HG02884 (cell line): ENCODE data around the gene OR2W3.

Experiments
- ATAC-seq: cut with Tn5 transposase; IDR thresholded peaks from one replicate; pipeline ENCODE4 v1.9.1; 2021; ENCODE audit warnings: mild to moderate bottlenecking, moderate library complexity; ENCODE audit not compliant: unreplicated experiment

The OR2W3 gene

DNA sequence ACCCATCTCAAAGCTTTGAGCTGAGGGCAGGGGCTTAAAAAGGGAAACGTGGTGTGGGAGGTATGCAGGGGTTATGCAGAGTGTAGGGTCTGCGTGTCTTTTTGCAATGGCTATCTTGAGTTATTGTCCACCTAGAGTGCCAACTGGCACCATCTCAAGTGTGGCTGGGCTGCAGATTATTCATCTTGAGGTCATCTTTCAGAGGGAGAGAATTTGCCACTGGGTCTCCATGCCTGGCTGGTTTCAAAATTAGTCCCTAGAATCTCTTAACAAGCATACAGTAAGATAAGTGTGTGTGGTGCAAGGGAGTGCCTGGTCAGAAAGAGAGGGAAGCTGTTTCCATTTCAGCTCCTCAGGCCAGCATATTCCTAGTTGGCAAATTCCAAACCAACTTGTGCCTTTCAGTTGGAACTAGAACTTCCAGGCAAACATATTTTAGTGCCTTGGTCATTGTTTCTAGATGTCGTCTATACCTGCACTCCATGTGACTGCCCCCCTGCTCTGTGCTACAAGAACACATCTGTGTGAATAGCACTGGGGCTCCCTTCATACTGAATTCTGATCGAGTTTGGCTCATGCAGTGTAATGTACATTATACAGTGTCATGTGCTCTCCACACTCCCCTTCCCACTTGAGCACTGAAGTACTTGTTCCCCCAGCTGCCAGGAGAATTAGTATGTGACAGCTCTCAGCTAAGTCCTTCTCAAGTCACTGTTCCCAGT is 19.7 kb downstream of the OR2W3 start:
- no peak for ATAC-seq

DNA sequence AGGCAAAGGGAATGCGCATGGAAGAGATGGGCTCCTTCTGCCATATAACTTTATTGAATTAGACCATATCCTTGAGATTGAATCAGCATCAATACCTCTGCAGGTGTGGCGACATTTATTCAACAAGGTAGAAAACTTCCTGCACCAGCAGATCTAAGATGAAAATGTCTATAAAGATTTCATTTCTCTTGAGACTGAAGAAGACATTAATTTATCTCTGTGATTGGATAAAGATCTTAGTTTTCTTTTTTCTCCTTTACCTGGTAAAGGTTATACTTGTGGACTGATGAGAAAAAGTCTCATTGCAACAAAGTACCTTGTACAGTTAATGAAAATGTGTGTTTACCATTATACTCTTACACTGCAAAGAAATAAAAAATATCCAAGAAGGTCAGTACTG is 24.6 kb downstream of the OR2W3 start, which contains the start of gene OR2T8:
Gene OR2T8 (plus strand): TSS at position 301 of the 400 bp plus-strand sequence. CDS start 766 bp downstream, outside the sequence.
- ATAC-seq: no peak

DNA sequence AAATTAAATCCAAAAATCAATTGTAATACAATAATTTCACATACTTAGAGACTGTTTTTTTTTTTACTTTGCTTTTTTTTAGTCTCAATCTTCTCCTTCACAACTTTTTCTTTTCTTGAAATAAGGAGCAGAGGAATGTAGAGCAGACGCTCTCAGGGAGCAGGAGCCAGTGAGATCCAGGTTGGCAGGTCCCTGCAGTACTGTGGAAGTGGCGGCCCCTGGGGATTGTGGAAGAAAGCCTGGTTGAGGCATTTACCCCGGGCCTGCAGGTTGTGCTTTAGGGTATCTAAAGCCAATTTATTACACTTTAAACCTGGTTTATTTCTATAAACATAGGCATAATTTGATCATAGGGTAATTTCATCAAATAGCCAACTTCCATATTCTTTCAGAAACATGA is 28.6 kb downstream of the OR2W3 start:
- no peak for ATAC-seq

DNA sequence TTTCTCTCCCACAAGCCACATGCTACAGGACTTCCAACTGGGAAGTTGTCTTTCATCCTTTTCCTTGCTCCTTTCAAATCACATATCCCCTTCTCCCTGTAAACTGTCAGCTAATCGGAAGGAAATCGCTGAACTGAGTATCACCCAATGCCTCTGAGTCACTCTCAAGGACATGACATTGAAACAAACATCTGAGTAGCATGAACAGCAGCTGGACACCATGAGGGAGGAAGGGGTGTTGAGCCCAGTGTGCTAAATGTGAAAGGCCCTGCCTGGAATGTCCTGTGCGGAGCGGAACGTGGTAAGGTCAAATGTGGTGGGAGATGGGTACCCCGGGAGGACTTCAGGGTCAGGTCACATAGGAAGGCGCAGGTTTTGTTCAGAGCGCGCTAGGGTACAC is 29.5 kb downstream of the OR2W3 start, which contains the start of gene OR2AJ1:
Gene OR2AJ1 (plus strand): TSS at position 22 of the 400 bp plus-strand sequence. CDS start 8,880 bp downstream, outside the sequence.
- no peak for ATAC-seq

DNA sequence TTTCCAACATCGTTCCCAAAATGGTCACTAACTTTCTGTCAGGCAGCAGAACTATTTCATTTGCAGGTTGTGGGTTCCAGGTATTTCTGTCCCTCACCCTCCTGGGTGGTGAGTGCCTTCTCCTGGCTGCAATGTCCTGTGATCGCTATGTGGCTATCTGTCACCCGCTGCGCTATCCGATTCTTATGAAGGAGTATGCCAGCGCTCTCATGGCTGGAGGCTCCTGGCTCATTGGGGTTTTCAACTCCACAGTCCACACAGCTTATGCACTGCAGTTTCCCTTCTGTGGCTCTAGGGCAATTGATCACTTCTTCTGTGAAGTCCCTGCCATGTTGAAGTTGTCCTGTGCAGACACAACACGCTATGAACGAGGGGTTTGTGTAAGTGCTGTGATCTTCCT is 38.6 kb downstream of the OR2W3 start:
- ATAC-seq: no peak

DNA sequence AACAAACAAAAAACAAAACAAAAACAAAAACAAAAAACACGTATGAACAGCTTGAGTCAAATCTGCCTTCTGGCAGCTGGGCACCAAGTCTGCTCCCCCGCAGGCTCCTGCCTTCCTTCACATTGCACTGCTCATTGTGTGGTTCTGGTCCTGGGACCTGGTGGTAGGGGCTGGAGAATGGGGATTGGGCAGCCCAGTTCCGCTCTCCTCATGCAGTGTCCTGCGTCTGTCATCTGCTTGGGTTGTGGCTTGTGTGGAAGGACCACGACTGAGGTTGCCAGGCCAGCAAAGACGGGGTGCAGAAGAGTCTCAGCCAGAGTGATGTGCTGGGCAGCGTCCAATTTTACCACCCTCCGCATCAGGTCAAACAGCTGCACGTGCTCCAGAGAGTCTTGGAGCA is 40.4 kb downstream of the OR2W3 start:
- no peak for ATAC-seq

DNA sequence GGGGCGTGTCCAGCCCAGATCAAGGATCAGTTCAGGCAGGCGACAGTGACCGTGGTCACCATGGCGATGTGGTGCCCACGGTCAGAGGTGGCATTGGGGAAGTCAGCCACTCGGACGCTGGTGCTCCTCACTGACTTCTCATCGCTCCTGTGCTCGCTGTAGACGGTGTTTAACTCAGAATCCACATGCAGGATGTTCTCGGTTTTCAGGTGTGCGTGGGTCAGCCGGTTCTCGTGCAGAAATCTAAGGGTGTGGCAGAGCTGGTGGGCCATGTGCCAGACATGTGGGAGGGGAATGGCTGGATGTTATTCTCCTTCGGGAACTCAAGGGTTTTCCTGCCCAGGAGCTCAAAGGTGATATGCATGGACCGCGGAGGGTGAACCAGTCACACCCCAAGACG is 41.0 kb downstream of the OR2W3 start:
- no peak for ATAC-seq

DNA sequence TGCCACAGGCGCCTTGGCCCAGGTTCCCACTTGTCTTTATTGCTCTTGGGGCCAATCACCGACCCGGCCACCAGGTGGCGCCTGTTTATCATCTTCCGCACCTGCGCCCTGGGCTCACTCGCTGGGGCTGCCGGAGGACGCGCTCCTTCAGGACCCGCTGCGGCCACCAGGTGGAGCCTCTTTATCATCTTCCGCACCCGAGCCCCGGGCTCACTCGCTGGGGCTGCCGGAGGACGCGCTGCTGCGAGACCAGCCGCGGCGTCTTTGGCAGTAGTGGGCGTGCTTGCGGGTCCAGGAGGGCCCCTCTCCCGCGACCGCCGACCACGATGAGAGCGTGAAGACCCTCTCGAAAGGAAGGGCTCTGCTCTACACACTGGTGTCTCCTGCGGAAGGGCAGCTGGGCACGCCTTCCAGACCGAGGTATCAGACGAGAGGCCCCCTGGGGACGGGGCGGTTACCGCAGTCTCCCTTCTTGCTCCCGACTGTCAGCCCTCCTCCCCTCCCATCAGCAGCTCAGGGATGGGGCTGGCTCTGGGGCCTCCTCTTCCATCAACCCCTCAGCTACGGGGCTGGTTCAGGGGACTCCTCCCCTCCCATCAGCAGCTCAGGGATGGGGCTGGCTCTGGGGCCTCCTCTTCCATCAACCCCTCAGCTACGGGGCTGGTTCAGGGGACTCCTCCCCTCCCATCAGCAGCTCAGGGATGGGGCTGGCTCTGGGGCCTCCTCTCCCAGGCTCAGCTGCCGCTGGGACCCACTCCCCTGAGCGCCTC is 41.8 kb downstream of the OR2W3 start:
- peak; percentile 100 for ATAC-seq

DNA sequence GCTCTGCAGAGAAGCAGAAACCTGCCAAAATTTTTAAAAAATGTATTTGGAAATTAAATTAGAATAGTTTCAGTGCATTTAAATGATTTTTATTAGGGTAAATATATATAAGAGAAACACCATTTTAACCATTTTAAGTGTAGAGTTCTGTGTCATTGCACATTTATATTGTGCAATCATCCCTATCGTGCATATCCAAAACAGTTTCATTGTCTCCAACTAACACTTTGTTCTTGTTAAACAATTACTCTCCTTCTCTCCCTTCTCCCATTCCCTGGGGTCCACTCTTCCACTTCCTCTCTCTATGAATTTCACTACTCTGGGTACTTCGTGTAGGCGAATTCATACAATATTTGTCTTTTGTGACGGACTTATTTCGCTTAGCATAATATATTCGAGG is 47.2 kb downstream of the OR2W3 start:
- no peak for ATAC-seq
